Choroid plexus epithelial cell (primary cell): ENCODE data around the gene MAP3K5.

Experiments used
- DNase-seq: peaks from one replicate; pipeline ENCODE4 v3.0.0-alpha.2; 2010; ENCODE audit warnings: low read depth
- H3K4me3 ChIP-seq: 2 replicates; pipeline ENCODE4 v1.5.1; 2011; ENCODE audit warnings: low read depth, mild to moderate bottlenecking, control low read depth, low read length, moderate library complexity
- TF ChIP-seq, protein P1 (sequence below): conservative IDR thresholded peaks from 2 replicates; pipeline ENCODE4 v1.5.1; 2011; ENCODE audit warnings: low read depth, mild to moderate bottlenecking, control low read depth, inconsistent platforms, low read length, moderate library complexity

The MAP3K5 gene

DNA sequence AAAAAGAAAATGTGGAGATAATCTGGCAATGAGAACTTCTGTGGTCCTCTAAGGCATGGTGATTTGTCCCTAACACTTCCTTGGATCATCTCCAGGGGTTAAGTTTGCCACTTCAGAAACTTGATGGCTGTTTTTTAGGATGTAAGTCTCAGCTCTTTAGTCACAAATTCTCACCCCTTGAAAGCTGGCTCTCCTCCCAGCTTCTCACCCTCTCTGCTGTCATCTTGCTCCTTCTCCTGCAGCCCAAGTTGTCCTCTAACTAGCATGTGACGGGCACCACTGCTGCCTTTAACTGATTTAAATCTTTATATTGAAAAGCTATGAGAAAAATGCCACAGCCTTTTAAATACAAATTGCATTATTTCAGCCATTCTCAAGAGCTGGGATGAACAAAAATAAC is 107.8 kb downstream of the MAP3K5 start:
- TF ChIP-seq, protein P1, sequence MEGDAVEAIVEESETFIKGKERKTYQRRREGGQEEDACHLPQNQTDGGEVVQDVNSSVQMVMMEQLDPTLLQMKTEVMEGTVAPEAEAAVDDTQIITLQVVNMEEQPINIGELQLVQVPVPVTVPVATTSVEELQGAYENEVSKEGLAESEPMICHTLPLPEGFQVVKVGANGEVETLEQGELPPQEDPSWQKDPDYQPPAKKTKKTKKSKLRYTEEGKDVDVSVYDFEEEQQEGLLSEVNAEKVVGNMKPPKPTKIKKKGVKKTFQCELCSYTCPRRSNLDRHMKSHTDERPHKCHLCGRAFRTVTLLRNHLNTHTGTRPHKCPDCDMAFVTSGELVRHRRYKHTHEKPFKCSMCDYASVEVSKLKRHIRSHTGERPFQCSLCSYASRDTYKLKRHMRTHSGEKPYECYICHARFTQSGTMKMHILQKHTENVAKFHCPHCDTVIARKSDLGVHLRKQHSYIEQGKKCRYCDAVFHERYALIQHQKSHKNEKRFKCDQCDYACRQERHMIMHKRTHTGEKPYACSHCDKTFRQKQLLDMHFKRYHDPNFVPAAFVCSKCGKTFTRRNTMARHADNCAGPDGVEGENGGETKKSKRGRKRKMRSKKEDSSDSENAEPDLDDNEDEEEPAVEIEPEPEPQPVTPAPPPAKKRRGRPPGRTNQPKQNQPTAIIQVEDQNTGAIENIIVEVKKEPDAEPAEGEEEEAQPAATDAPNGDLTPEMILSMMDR: no peak
- DNase-seq: no peak

DNA sequence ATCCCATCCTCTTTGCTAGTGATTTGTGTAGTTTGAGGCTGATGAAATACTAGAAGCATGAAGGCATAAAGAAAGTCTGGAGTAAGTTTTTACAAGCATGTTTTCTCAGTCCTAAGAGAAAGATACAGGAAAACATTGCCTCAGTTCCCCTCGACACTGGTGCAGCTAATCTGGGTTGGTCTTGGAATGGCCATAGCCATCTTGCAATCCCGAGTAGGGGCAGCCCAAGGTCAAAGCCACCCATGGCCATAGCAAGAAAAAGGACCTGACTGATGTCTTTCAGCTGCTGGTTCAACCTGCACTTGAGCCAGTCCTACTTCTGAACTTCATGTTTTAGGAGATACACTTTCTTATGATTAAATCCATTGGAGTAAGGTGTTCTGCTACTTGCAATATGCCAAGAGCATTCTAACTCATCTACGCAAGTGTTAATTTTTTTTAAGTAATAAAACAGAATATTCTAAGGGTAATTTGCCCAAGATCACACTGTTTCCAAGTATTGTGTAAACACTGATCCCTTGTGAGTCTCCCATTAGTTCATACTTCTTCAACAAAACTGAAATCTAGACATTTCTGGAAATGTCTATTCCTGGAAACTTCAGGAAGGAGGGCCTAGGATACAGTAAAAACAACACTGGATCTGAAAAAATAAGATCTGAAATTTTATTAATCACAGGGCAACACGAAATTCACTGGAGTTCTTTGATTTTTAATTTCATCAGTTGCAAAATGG is 108.9 kb downstream of the MAP3K5 start:
- DNase-seq: no peak
- TF ChIP-seq, protein P1: no peak
- no peak overlapping the region for H3K4me3 ChIP-seq

More for the DNA sequence above, 107.8 kb downstream of the MAP3K5 start:
- H3K4me3 ChIP-seq: no peak overlapping the region

DNA sequence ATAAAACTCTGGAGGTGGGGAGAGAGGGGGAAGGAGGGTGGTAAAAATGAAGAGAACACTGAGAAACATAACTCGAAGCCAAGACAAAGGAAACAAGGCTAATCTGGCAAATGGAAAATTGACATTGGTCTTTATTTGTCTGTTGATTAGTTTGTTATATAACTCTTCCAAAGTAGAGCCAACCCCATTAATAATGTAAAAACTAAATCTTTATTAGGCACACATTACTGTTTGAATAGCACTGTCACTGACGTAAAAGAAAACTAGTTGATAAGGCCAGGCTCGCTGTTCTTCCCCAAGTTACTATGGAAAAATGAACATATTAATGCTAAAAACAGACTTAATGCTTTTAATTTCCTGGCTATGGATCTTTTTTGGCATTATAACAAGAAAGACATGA is 110.0 kb downstream of the MAP3K5 start:
- H3K4me3 ChIP-seq: no peak overlapping the region
- TF ChIP-seq, protein P1: no peak
- no peak for DNase-seq

DNA sequence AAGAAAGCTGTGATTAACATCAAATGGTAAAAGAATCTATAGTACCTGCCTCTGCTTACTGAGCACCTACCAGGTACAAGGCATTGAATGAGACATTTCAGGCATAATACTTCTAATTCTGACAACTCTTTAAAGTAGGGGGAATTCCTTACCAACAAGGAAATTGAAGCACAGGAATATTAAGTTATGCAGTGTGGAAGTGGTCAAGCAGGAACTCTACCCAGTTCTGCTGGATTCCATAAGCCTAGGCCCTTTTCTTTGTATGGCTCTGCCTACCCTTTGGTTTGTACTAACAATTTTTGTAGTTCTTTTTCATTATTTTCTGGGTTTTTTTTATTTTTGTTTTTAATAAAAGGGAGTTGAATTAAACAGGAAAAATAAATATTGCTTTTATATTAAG is 114.5 kb downstream of the MAP3K5 start:
- TF ChIP-seq, protein P1: no peak
- no peak overlapping the region for H3K4me3 ChIP-seq
- no peak for DNase-seq

DNA sequence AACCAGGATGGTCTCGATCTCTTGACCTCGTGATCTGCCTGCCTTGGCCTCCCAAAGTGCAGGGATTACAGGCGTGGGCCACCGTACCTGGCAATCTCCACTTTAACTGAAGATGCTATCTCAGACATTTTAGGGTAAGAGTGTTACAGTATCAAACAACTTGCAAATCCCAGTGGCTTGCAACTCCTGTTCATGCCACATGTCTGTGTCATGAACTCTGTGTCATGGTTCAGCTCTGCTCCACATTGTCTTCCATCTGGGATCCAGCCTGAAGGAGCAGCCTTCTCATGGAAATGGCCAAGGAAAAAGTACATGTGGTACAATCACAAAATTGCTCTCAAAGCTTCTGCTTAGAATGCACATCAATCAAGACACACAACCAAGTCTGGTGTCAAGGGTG is 114.9 kb downstream of the MAP3K5 start:
- TF ChIP-seq, protein P1: no peak
- H3K4me3 ChIP-seq: no peak overlapping the region
- DNase-seq: no peak

DNA sequence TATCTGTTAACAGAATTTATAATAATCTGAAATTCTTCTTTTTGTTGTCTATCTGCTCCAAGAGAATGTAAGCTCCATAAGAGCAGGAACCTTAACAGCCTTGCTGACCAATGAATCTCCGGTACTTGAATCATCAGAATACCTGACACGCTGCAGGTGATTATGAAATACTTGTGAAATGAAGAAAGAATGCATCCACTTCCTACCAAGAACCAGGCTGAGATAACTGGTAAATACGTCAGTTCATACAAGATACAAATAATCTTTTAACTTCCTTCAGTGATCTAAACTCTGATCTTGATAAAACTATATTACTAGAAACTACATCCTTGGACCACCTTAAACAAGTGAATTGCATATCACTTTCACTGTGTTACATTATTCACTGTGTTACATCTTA is 116.2 kb downstream of the MAP3K5 start:
- TF ChIP-seq, protein P1: no peak
- peak; percentile 77 for DNase-seq
- H3K4me3 ChIP-seq: no peak overlapping the region

DNA sequence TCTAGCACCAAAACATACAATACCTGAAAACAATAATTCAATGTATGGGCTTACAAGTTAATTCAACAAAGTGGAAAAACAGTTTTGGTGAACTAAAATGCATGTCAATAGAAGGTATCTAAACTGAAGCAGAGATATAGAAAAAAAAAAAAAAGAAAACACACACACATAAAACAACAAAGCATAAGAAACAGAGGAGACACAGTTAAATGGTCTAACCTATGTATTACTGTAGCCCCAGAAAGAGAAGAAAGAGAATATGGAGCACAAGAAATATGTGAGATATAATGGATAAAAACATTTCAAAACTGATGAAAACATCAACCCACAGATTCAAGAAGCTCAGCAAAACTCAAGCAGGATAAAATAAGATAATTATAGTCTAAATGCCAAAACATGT is 118.7 kb downstream of the MAP3K5 start:
- TF ChIP-seq, protein P1: no peak

More for the DNA sequence above, 118.7 kb downstream of the MAP3K5 start:
- no peak overlapping the region for H3K4me3 ChIP-seq
- DNase-seq: no peak
